Hematopoietic multipotent progenitor cell treated with erythropoietin and hydrocortisone succinate and interleukin-3 and kit ligand, for 8 days (in vitro differentiated cells): ENCODE data around the gene KIF24.
"Not testable (repeated sequence)": the region's sequence is repeated elsewhere in the genome, so short reads cannot be mapped to it uniquely, and the experiment has no call there.

Source experiments
- DNase-seq: peaks from one replicate; pipeline ENCODE4 v3.0.0-alpha.2; 2015

The KIF24 gene

GRCh38 chr9:34321451-34321850 is 7.6 kb downstream of the KIF24 start:
- DNase-seq: no peak

- DNase-seq: no peak
Measured at GRCh38 chr9:34318163-34318790, 10.8 kb downstream of the KIF24 start.

- DNase-seq: no peak
Measured at GRCh38 chr9:34317436-34317835, 11.6 kb downstream of the KIF24 start.

DNA sequence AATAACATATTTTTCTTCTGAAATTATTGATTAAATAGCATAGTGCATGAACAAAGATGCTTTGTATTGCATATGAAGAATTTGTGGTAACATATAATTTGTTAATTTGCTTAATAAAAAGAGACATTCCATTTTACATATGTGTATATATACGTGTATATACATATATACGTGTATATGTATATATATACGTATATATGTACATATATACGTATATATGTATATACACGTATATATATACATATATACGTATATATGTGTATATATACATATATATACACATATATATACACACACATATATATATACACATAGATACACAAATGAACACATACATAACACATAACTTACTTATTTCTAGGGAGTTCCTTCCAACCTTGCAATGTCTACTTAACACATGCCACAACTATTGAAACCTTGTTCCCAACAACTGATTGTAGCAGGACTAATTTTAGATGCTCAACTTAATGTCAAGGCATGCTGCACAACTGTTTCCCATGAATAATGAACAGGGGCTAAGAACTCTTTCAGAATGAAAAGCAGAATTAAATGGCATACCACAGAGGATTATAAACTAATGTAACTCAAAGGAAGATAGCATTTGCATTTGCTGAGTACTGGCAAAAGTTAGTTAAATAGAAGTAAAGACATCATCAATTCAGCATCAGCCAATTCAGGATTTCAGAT is 17.4 kb downstream of the KIF24 start:
- DNase-seq: no peak

GRCh38 chr9:34310215-34310614 is 18.9 kb downstream of the KIF24 start:
- DNase-seq: no peak

DNA sequence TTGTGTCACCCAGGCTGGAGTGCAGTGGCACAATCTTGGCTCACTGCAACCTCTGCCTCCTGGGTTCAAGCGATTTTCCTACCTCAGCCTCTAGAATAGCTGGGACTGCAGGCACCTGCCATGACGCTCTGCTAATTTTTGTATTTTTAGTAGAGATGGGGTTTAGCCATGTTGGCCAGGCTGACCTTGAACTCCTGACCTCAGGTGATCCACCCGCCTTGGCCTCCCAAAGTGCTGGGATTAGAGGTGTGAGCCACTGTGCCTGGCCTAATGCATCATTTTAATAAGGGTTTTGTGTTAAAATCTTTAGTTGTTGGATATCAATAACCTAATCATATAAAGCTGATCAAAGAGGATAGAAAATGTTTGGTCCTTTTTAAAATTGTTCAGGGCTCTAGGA is 20.8 kb downstream of the KIF24 start:
- not testable (repeated sequence) for DNase-seq

GRCh38 chr9:34301064-34301463 is 28.0 kb downstream of the KIF24 start:
- not testable (repeated sequence) for DNase-seq

- DNase-seq: no peak
Measured at GRCh38 chr9:34292552-34292951, 36.5 kb downstream of the KIF24 start.

DNA sequence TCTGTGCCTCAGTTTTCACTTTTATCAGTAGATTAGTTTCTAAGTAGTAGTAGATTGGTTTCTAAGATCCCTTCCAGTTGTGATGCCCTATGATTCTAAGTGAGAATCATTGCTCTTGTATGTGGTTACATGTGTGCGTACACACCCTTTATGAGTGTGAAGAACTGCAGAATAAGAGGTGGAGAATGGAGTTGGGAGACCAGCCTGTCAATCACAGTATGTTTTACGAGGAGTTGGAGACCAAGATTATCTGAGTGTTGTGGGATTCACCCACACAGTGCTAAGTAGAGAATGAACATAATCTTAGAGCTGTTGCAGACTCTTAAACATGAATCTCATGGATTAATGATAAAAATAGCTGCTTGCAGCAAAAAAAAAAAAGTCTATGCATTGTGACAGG is 37.6 kb downstream of the KIF24 start:
- no peak for DNase-seq

GRCh38 chr9:34291023-34291422 is 38.0 kb downstream of the KIF24 start:
- DNase-seq: no peak

DNA sequence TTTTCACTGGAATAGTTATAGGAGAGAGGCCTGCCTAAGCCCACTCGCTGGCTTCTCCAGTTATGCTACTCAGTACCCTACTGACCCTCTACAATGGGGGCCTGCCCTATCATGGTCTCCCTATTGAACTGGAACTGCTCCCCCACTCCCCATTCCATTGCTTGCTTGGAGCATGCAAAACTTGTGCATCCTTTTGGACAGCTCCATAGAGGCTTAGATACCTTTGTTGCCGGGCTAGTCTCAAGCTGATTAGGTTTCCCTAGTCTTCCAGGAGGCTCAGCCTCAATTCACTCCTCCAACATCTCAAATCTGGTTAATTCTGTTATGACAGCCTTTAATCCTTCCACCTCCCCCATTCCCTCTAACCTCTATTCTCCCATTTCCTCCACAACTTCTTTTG is 39.9 kb downstream of the KIF24 start:
- no peak for DNase-seq

- no peak for DNase-seq
Measured at GRCh38 chr9:34282096-34282495, 47.0 kb downstream of the KIF24 start.

- DNase-seq: no peak
Measured at GRCh38 chr9:34279411-34279810, 49.7 kb downstream of the KIF24 start.
